ENCODE measurements around the gene ATP23. TPM values are rescaled to one million over a fixed set of nuclear protein-coding genes. Genes with fewer than 3 reads are reported as not detected.
A peak's percentile ranks its signal among the peaks of the same experiment; 100 is the strongest.

Gene ATP23, protein sequence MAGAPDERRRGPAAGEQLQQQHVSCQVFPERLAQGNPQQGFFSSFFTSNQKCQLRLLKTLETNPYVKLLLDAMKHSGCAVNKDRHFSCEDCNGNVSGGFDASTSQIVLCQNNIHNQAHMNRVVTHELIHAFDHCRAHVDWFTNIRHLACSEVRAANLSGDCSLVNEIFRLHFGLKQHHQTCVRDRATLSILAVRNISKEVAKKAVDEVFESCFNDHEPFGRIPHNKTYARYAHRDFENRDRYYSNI
- polyA plus RNA-seq (2011; rRNA removed) (6.7 and 10.2 TPM in 2 replicates), polyA minus RNA-seq (2011; rRNA and poly(A)+ RNA removed) (3.7 and 4.9 TPM in 2 replicates)

DNA sequence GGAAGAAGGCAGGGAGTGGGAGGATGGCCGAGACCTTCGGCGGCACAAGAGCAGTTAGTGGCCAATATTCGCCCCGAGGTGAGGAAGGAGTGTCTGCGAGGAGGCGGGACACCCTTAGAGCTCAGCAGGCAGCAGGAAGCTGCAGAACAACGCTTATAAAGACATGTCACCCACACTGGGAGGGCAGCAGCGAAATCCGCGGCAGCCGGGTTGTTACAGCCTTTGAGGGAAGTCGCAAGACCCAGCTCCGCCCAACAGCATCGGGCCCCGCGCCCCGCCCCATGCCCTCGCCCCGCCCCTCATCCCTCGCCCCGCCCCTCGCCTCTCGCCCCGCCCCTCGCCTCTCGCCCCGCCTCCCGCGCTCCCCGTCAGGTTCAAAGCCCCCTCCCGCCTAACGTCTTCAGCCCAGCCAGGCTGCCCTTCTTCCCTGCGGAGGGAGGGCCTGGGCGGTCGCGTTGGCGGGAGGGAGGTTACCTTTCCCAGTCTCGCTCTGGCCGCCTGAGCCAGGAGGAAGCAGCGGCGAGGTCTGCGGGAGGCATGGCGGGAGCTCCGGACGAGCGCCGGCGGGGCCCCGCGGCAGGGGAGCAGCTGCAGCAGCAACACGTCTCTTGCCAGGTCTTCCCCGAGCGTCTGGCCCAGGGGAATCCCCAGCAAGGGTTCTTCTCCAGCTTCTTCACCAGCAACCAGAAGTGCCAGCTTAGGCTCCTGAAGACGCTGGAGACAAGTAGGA, at the start of gene ATP23:
TSS of gene ATP23 (plus strand) at position 403 of the 730 bp plus-strand sequence. CDS start at position 538, 135 bp downstream.
- no peaks in the 10 kb centered on the region for H3K27me3 ChIP-seq (ENCODE audit: control insufficient read depth, insufficient read depth, low read length)
- TF ChIP-seq, protein P1, sequence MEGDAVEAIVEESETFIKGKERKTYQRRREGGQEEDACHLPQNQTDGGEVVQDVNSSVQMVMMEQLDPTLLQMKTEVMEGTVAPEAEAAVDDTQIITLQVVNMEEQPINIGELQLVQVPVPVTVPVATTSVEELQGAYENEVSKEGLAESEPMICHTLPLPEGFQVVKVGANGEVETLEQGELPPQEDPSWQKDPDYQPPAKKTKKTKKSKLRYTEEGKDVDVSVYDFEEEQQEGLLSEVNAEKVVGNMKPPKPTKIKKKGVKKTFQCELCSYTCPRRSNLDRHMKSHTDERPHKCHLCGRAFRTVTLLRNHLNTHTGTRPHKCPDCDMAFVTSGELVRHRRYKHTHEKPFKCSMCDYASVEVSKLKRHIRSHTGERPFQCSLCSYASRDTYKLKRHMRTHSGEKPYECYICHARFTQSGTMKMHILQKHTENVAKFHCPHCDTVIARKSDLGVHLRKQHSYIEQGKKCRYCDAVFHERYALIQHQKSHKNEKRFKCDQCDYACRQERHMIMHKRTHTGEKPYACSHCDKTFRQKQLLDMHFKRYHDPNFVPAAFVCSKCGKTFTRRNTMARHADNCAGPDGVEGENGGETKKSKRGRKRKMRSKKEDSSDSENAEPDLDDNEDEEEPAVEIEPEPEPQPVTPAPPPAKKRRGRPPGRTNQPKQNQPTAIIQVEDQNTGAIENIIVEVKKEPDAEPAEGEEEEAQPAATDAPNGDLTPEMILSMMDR (IDR thresholded peaks at IDR 0.05; ENCODE audit: insufficient read depth, low read depth, low read length): no peak
- no peaks in the 10 kb centered on the region for H3K36me3 ChIP-seq (ENCODE audit: control insufficient read depth, insufficient read depth, low read length)
- DNase-seq (ENCODE audit: low read depth): peak; percentile 34
- H3K4me3 ChIP-seq (ENCODE audit: low read depth, low read length): peak within 1 kb of the TSS; percentile 65
- ChIA-PET POLR2A (interaction anchor here (0.6 to 1.0 kb wide), 3 partner anchors 108 to 490 kb away, joined by 3 read pairs; partner anchors contain the start of gene TSPAN31), CTCF (interaction anchor here (1.3 kb wide), 1 partner anchor 159 kb away, joined by 3 read pairs; the partner anchor contains the start of gene TSFM)

DNA sequence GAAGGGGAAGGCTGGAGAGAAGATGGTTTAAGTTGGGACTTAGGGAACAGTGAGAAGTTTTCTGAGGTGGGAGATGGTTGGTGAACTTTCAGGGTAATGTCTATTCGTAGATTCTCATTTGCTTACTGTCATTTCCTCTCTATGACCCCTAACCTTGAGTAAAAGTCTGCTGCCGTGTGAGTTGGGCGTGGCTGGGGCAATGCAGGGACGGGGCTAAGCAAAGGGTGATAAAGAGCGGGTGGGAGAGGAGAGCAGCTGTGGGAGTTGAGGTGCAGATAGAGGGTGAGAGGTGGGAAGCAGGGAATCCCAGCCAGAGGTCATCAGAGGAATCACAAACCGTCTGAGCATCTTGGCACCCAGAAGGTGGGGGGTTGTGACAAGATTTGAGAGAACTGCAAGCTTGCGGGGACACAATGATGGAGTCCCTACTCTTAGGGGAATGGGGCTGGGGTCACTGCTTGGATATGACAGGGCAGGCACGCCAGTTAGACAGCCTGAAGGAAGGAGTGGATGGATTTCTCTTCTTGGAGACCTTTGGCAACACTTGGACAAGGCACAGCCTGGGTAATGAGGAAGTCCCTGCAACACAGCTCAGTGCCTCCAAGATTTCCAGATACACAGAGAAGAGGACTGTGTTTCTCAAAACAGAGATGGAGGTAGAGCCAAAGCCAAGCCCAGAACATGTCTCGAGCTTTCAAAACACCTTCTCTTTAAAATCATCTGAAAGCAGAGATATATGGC, 49.0 kb upstream of the ATP23 start:
- no peaks in the 10 kb centered on the region for H3K27me3 ChIP-seq (ENCODE audit: control insufficient read depth, insufficient read depth, low read length)
- no peaks in the 10 kb centered on the region for H3K36me3 ChIP-seq (ENCODE audit: control insufficient read depth, insufficient read depth, low read length)
- CTCF ChIA-PET: interaction anchor here (1.2 to 1.5 kb wide), 3 partner anchors 39 to 50 kb away, joined by 3 to 5 read pairs (median 5); no protein-coding TSS in a partner anchor
- POLR2A ChIA-PET: no interaction called here
- DNase-seq (ENCODE audit: low read depth): no peak
- TF ChIP-seq, protein P1 (IDR thresholded peaks at IDR 0.05; ENCODE audit: insufficient read depth, low read depth, low read length): no peak
- H3K4me3 ChIP-seq (ENCODE audit: low read depth, low read length): no peak overlapping the region

DNA sequence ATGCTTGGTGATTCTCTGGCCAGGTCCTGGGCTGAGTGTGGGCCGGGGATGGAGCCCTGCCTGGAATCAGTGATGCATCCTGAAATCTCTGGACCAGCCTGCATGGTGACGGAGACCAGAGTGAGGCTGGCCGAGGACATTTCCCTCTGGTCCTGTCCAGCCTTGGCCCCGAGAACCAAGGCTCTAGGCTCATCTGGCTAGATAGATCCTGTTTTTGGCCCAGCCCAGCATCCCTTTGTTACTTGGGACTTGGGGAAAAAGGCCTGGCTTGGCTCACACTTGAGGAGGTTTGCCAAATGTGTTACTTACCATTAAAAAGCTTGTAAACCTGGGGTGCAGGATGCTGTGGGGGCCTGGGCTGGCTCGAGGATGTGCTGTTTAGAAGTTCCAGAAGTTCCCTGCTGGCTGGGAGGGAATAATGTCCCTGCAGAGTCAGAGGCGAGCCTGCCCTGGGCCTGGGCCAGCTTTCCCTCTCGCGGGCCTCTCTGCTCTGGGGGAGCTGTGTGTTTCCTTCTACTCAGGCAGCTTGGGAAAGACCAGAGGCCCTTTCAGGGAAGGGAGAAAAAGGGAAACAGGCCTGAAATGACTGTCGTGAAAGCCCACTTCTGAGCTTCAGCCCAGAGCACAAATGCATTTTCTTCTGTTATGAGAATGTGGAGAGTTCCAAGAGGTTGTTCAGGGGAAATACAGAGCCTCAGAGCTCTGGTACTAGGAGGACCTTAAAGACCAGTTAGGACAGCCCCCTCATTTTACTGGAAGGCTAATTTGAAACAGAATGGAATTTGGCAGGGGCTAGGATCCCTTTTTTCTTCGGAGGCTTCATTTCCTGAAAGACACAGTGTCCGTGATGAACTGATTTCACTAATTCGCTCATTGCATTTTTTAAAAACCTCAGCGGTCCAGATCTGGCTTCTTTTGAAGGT, 47.7 kb upstream of the ATP23 start:
- H3K36me3 ChIP-seq (ENCODE audit: control insufficient read depth, insufficient read depth, low read length): no peaks in the 10 kb centered on the region
- TF ChIP-seq, protein P1 (IDR thresholded peaks at IDR 0.05; ENCODE audit: insufficient read depth, low read depth, low read length): peak; percentile 37
- DNase-seq (ENCODE audit: low read depth): peak; percentile 91
- no peaks in the 10 kb centered on the region for H3K27me3 ChIP-seq (ENCODE audit: control insufficient read depth, insufficient read depth, low read length)
- ChIA-PET CTCF (interaction anchor here (0.7 to 4.5 kb wide), 12 partner anchors 11 to 1772 kb away, joined by 3 to 35 read pairs (median 4); partner anchors contain the start of gene CTDSP2), POLR2A (interaction anchor here (0.5 to 1.1 kb wide), 3 partner anchors 29 to 49 kb away, joined by 3 to 5 read pairs (median 3); no protein-coding TSS in a partner anchor)
- no peak overlapping the region for H3K4me3 ChIP-seq (ENCODE audit: low read depth, low read length)

DNA sequence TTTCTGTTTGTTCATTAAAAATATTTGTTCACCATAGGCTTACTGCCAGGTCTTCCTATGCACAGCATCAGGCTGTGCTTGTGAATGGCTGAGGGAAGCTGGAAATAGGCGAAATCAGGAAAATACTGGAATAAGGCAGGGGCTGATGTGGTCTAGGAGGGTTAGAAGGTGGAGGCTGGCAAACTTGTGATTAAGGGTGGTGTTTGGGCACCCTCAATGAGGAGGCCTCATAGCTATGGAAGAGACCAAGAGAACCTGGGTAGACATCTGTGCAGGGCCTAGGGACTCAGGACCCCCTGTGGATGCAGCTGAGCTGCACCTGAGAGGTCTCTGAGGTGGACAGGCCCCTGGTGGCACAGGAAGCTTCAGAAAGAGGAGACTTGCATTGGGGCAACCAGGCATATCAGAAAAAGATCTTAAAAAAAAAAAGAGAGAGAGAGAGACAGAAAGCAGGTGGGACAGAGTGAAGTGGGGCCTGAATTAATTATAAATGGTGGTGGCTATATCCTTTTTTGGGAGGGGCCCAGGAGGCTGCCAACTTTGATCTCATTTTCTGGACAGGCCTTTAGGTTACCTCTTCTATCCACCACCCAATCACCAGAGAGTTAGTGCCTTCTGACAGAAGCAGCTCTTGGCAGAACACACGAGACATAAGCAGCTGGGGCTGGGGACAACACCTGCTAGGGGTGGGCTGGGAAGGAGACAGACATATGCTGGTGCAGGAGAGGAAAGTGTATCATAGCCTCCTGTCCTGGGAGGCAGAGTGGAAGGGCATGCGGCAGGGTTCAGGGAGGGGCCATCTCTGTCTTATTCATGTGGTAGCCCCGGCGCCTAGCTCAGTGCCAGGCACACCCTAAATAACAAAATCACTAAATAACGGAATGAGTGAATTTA, 46.7 kb upstream of the ATP23 start:
- no peak for DNase-seq (ENCODE audit: low read depth)
- CTCF ChIA-PET: interaction anchor here (0.5 to 5.0 kb wide), 19 partner anchors 9 to 1771 kb away, joined by 3 to 35 read pairs (median 6); partner anchors contain the start of genes AVIL, CTDSP2 and TSFM
- POLR2A ChIA-PET: interaction anchor here (1.0 to 1.1 kb wide), 3 partner anchors 49 to 62 kb away, joined by 3 to 4 read pairs (median 3); no protein-coding TSS in a partner anchor

More for the DNA sequence above, 46.7 kb upstream of the ATP23 start:
- TF ChIP-seq, protein P1 (IDR thresholded peaks at IDR 0.05; ENCODE audit: insufficient read depth, low read depth, low read length): no peak
- no peaks in the 10 kb centered on the region for H3K36me3 ChIP-seq (ENCODE audit: control insufficient read depth, insufficient read depth, low read length)
- H3K27me3 ChIP-seq (ENCODE audit: control insufficient read depth, insufficient read depth, low read length): no peaks in the 10 kb centered on the region
- no peak overlapping the region for H3K4me3 ChIP-seq (ENCODE audit: low read depth, low read length)
